Keratinocyte (primary cell): ENCODE results near the gene ST8SIA4. TPM values are rescaled to one million over a fixed set of nuclear protein-coding genes. Genes with fewer than 3 reads are reported as not detected.

Experiments
- DNase-seq: peaks from one replicate; pipeline ENCODE4 v3.0.0-alpha.2; 2011; ENCODE audit warnings: low read depth, missing footprints, low spot score
- FAIRE-seq: peaks from 2 replicates; lab custom pipeline; 2011; peaks lifted over from hg19 to GRCh38; lab: Jason Lieb, UNC
- H2AFZ ChIP-seq: 2 replicates; pipeline ENCODE4 v1.6.0; 2012; ENCODE audit warnings: low read length, control low read depth, inconsistent platforms; ENCODE audit not compliant: control insufficient read depth
- H3K27ac ChIP-seq: 2 replicates; pipeline ENCODE4 v1.5.1; 2011; ENCODE audit warnings: low read length; ENCODE audit not compliant: control insufficient read depth, insufficient read depth
- H3K27me3 ChIP-seq: 3 replicates; pipeline ENCODE4 v1.6.0; 2011; ENCODE audit warnings: low read length; ENCODE audit not compliant: control insufficient read depth, insufficient read depth; ENCODE audit errors: extremely low read depth
- H3K36me3 ChIP-seq, 2 experiments: 2 replicates in 1 of 2; 3 replicates in 1 of 2; pipeline ENCODE4 v1.5.1; 2011; ENCODE audit warnings: low read length in 2 of 2, mild to moderate bottlenecking in 1 of 2; ENCODE audit not compliant: control insufficient read depth in 2 of 2, insufficient read depth in 2 of 2; ENCODE audit errors: extremely low read depth in 1 of 2
- H3K4me1 ChIP-seq: 3 replicates; pipeline ENCODE4 v1.5.1; 2011; ENCODE audit warnings: low read length; ENCODE audit not compliant: control insufficient read depth, insufficient read depth; ENCODE audit errors: extremely low read depth
- H3K4me2 ChIP-seq: 3 replicates; pipeline ENCODE4 v1.6.0; 2011; ENCODE audit warnings: low read depth, low read length; ENCODE audit not compliant: control insufficient read depth, insufficient read depth; ENCODE audit errors: extremely low read depth
- H3K4me3 ChIP-seq, 3 experiments: fragments of 200-600 bp in 1 of 3; sonication (generic) in 1 of 3; 2 replicates in 2 of 3; 3 replicates in 1 of 3; pipeline ENCODE4 v1.5.1; 2011 to 2016; ENCODE audit warnings: low read length in 3 of 3, mild to moderate bottlenecking in 3 of 3, control low read depth in 2 of 3, inconsistent platforms in 1 of 3, low read depth in 1 of 3, mixed read lengths in 1 of 3, mixed run types in 1 of 3, moderate library complexity in 1 of 3; ENCODE audit not compliant: control insufficient read depth in 2 of 3, insufficient read depth in 2 of 3; ENCODE audit errors: extremely low read depth in 1 of 3
- H3K79me2 ChIP-seq: 2 replicates; pipeline ENCODE4 v1.6.0; 2012; ENCODE audit warnings: low read length; ENCODE audit not compliant: control insufficient read depth, insufficient read depth
- H3K9ac ChIP-seq: 3 replicates; pipeline ENCODE4 v1.6.0; 2011; ENCODE audit warnings: low read length; ENCODE audit not compliant: control insufficient read depth, insufficient read depth; ENCODE audit errors: extremely low read depth
- H3K9me1 ChIP-seq: 3 replicates; pipeline ENCODE4 v1.6.0; 2011; ENCODE audit warnings: low read length; ENCODE audit not compliant: control insufficient read depth, insufficient read depth; ENCODE audit errors: extremely low read depth
- H3K9me3 ChIP-seq: 2 replicates; pipeline ENCODE4 v1.5.1; 2012; ENCODE audit warnings: low read depth, low read length; ENCODE audit not compliant: control insufficient read depth
- H4K20me1 ChIP-seq: 3 replicates; pipeline ENCODE4 v1.6.0; 2011; ENCODE audit warnings: low read length; ENCODE audit not compliant: control insufficient read depth, insufficient read depth; ENCODE audit errors: extremely low read depth
- CTCF ChIP-seq, 3 experiments: IDR thresholded peaks in 1 of 3; conservative IDR thresholded peaks in 1 of 3; optimal IDR thresholded peaks in 1 of 3; 2 replicates in 2 of 3; 3 replicates in 1 of 3; pipeline versions ENCODE3 to v1.5.1; 2011; ENCODE audit warnings: low read length in 3 of 3, mild to moderate bottlenecking in 3 of 3, moderate library complexity in 2 of 3, control low read depth in 1 of 3, inconsistent platforms in 1 of 3; ENCODE audit not compliant: insufficient read depth in 2 of 3; ENCODE audit errors: extremely low read depth in 1 of 3
- EZH2 ChIP-seq: IDR thresholded peaks from one replicate; pipeline ENCODE4 v1.6.1; 2012; ENCODE audit warnings: inconsistent platforms, mild to moderate bottlenecking, low read length, moderate library complexity
- dilution Hi-C: fragments of 300-500 bp; cut with MboI; formaldehyde crosslinking; loops from one replicate; pipeline ENCODE4 v1.7.0; 2020; ENCODE audit warnings: low sequenced_read_pairs; ENCODE audit not compliant: extremely low pct_ligation_motif_present
- polyA plus RNA-seq, 5 experiments: library from polyadenylated mRNA; depleted of rRNA in 3 of 5; stranded (reverse) in 3 of 5; stranded (forward) in 1 of 5; unstranded in 1 of 5; fragments of >200 nt; gene quantifications; 1 replicate in 1 of 5; 2 replicates in 3 of 5; 3 replicates in 1 of 5; pipeline versions ENCODE4 v1.2.1 to v1.2.3, GENCODE V29; 2011 to 2012; ENCODE audit warnings: missing spikeins in 2 of 5, low read depth in 1 of 5, low replicate concordance in 1 of 5

The ST8SIA4 gene
- polyA plus RNA-seq, 1 donor (not counting 4 experiments of a cell fraction or from before 2014, with no cell fraction given): 0.43 TPM

GRCh38 chr5:100864931-100865330 is 38.2 kb downstream of the ST8SIA4 start:
- Histone ChIP-seq H3K9ac (no peak overlapping the region), H3K27ac (no peak overlapping the region)

GRCh38 chr5:100863739-100864138 is 39.3 kb downstream of the ST8SIA4 start:
- no peak overlapping the region for H3K9ac ChIP-seq
- FAIRE-seq (no peak), DNase-seq (no peak)
- no peaks in the 10 kb centered on the region for H3K4me1 ChIP-seq
- no peak overlapping the region for H2AFZ ChIP-seq
- H3K9me3 ChIP-seq: no peaks in the 10 kb centered on the region
- TF ChIP-seq CTCF (optimal IDR thresholded peaks at IDR 0.05 in 1 of 3, IDR thresholded peaks at IDR 0.05 in 1 of 3, conservative IDR thresholded peaks at IDR 0.05 in 1 of 3; ENCODE audit: extremely low read depth in 1 of 3, insufficient read depth in 2 of 3, low read length in 3 of 3): no peak
- TF ChIP-seq EZH2: no peak
- H3K27me3 ChIP-seq: no peaks in the 10 kb centered on the region
- no peaks in the 10 kb centered on the region for H3K9me1 ChIP-seq
- H4K20me1 ChIP-seq: no peaks in the 10 kb centered on the region
- H3K36me3 ChIP-seq: no peaks in the 10 kb centered on the region
- no peak overlapping the region for H3K27ac ChIP-seq
- no peak overlapping the region for H3K4me3 ChIP-seq
- H3K4me2 ChIP-seq: no peak overlapping the region
- no peaks in the 10 kb centered on the region for H3K79me2 ChIP-seq
- dilution Hi-C loops: no loop called here

More at GRCh38 chr5:100864931-100865330, 38.2 kb downstream of the ST8SIA4 start:
- DNase-seq (no peak), FAIRE-seq (no peak)
- Histone ChIP-seq H4K20me1 (no peaks in the 10 kb centered on the region), H3K4me1 (no peaks in the 10 kb centered on the region), H3K27me3 (no peaks in the 10 kb centered on the region), H3K9me3 (no peaks in the 10 kb centered on the region), H2AFZ (no peak overlapping the region), H3K9me1 (no peaks in the 10 kb centered on the region), H3K36me3 (no peaks in the 10 kb centered on the region), H3K79me2 (no peaks in the 10 kb centered on the region), H3K4me2 (no peak overlapping the region), H3K4me3 (no peak overlapping the region)
- dilution Hi-C loops: no loop called here
- TF ChIP-seq CTCF (optimal IDR thresholded peaks at IDR 0.05 in 1 of 3, IDR thresholded peaks at IDR 0.05 in 1 of 3, conservative IDR thresholded peaks at IDR 0.05 in 1 of 3; ENCODE audit: extremely low read depth in 1 of 3, insufficient read depth in 2 of 3, low read length in 3 of 3) (no peak), EZH2 (no peak)
